SK-N-MC (cell line): Measurements from ENCODE around the gene CDH23.

Experiments used
- EZH2 ChIP-seq: fragments of 200-600 bp; sonication (generic); IDR thresholded peaks from one replicate; pipeline ENCODE4 v1.6.1; 2017; ENCODE audit warnings: antibody characterized with exemption
- FOXP2 ChIP-seq: optimal IDR thresholded peaks from 2 replicates; pipeline ENCODE3; 2011; ENCODE audit warnings: mild to moderate bottlenecking, moderate library complexity; ENCODE audit not compliant: insufficient read depth; ENCODE audit errors: extremely low read length, control extremely low read depth
- POLR2AphosphoS5 ChIP-seq: IDR thresholded peaks from 2 replicates; pipeline ENCODE4 v1.6.1; 2012; ENCODE audit warnings: mild to moderate bottlenecking, low read depth, low read length, borderline replicate concordance

DNA sequence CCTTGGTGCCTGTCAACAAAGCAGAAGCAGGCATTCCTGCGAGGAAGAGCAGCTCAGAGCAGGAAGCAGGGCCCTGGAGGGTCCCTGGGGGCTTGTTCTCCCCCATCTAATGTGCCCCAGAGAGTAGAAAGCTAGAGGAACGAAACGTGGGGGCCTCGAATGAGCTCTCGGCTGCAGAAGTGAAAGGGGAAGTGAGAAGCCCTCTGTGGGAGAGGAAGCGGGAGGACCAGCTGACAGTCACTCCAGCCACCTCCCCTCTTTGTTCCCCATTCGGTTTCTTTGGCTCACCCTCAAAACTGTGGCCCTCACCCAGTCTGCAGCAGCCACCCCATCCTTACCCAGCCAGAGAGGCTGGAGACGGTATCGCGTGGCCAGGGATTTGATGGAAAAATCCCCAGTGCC is 297.8 kb downstream of the CDH23 start:
- TF ChIP-seq EZH2 (no peak), POLR2AphosphoS5 (no peak), FOXP2 (no peak)
